HepG2 (cell line): Measurements from ENCODE around the gene PRIMPOL. TPM values are rescaled to one million over a fixed set of nuclear protein-coding genes. Genes with fewer than 3 reads are reported as not detected.
A peak's percentile ranks its signal among the peaks of the same experiment; 100 is the strongest.

Experiments used
- AKAP8 ChIP-seq: sonication (generic); formaldehyde crosslinking; IDR thresholded peaks from 2 replicates; pipeline ENCODE4 v1.5.1; 2020; ENCODE audit warnings: mild to moderate bottlenecking, missing genetic modification reagents
- ATF2 ChIP-seq: sonication (generic); formaldehyde crosslinking; IDR thresholded peaks from 2 replicates; pipeline ENCODE4 v1.4.0; 2020; ENCODE audit warnings: missing genetic modification reagents
- ATM ChIP-seq: fragments of 450-650 bp; IDR thresholded peaks from 2 replicates; pipeline ENCODE4 v1.7.1; 2017; ENCODE audit warnings: mild to moderate bottlenecking, borderline replicate concordance
- BATF2 ChIP-seq: sonication (generic); formaldehyde crosslinking; IDR thresholded peaks from 2 replicates; pipeline ENCODE4 v1.8.0; 2022; ENCODE audit warnings: mild to moderate bottlenecking, missing genetic modification reagents, moderate library complexity
- CHCHD3 ChIP-seq: sonication (generic); formaldehyde crosslinking; IDR thresholded peaks from 2 replicates; pipeline ENCODE4 v1.8.0; 2022; ENCODE audit warnings: mild to moderate bottlenecking, missing genetic modification reagents, moderate library complexity
- CREM ChIP-seq, 2 experiments: sonication (generic) in 1 of 2; formaldehyde crosslinking in 1 of 2; IDR thresholded peaks; 2 replicates each; pipeline versions ENCODE4 v1.4.0 to v1.6.1; 2016 to 2020; ENCODE audit warnings: antibody characterized with exemption in 1 of 2, mild to moderate bottlenecking in 1 of 2, missing genetic modification reagents in 1 of 2
- DRAP1 ChIP-seq: IDR thresholded peaks from 2 replicates; pipeline ENCODE4 v1.6.1; 2016; ENCODE audit warnings: missing genetic modification reagents, missing compliant biosample characterization
- ELF3 ChIP-seq: IDR thresholded peaks from 2 replicates; pipeline ENCODE4 v1.6.1; 2016; ENCODE audit warnings: missing genetic modification reagents, missing compliant biosample characterization
- FOXK1 ChIP-seq: sonication (generic); formaldehyde crosslinking; IDR thresholded peaks from 2 replicates; pipeline ENCODE4 v1.4.0; 2020; ENCODE audit warnings: low read depth, missing genetic modification reagents, borderline replicate concordance
- FOXM1 ChIP-seq: sonication (generic); formaldehyde crosslinking; IDR thresholded peaks from 2 replicates; pipeline ENCODE4 v1.5.0; 2020; ENCODE audit warnings: missing genetic modification reagents
- GFI1 ChIP-seq: sonication (generic); formaldehyde crosslinking; IDR thresholded peaks from 2 replicates; pipeline ENCODE4 v1.5.0; 2020; ENCODE audit warnings: missing genetic modification reagents, mild to moderate bottlenecking, borderline replicate concordance
- IRF1 ChIP-seq: sonication (generic); formaldehyde crosslinking; IDR thresholded peaks from 2 replicates; pipeline ENCODE4 v1.4.0; 2020; ENCODE audit warnings: low read depth, mild to moderate bottlenecking, missing genetic modification reagents
- KDM2A ChIP-seq: sonication (generic); formaldehyde crosslinking; IDR thresholded peaks from 2 replicates; pipeline ENCODE4 v1.4.0; 2020; ENCODE audit warnings: low read depth, missing genetic modification reagents, borderline replicate concordance
- MIXL1 ChIP-seq: IDR thresholded peaks from 2 replicates; pipeline ENCODE4 v1.6.1; 2016
- NPAS2 ChIP-seq: sonication (generic); formaldehyde crosslinking; IDR thresholded peaks from 2 replicates; pipeline ENCODE4 v1.8.0; 2022; ENCODE audit warnings: mild to moderate bottlenecking, missing genetic modification reagents, borderline replicate concordance
- RFXAP ChIP-seq: sonication (generic); formaldehyde crosslinking; IDR thresholded peaks from 2 replicates; pipeline ENCODE4 v1.4.0; 2020; ENCODE audit warnings: missing genetic modification reagents, borderline replicate concordance
- SNRNP70 ChIP-seq: fragments of 200-400 bp; formaldehyde crosslinking; IDR thresholded peaks from 2 replicates; pipeline ENCODE4 v1.6.1; 2017; ENCODE audit warnings: mild to moderate bottlenecking, low read depth, low read length, moderate library complexity
- ZFP41 ChIP-seq: sonication (generic); formaldehyde crosslinking; IDR thresholded peaks from 2 replicates; pipeline ENCODE4 v1.4.0; 2020; ENCODE audit warnings: mild to moderate bottlenecking, missing genetic modification reagents, borderline replicate concordance
- ZNF292 ChIP-seq: sonication (generic); formaldehyde crosslinking; IDR thresholded peaks from 2 replicates; pipeline ENCODE4 v1.8.1; 2022; ENCODE audit warnings: mild to moderate bottlenecking, low read depth, missing genetic modification reagents, borderline replicate concordance
- ZNF543 ChIP-seq: sonication (generic); formaldehyde crosslinking; IDR thresholded peaks from 2 replicates; pipeline ENCODE4 v1.4.0; 2020; ENCODE audit warnings: mild to moderate bottlenecking, missing genetic modification reagents
- ZNF605 ChIP-seq: sonication (generic); formaldehyde crosslinking; IDR thresholded peaks from 2 replicates; pipeline ENCODE4 v1.8.0; 2022; ENCODE audit warnings: mild to moderate bottlenecking, missing genetic modification reagents
- ZNF619 ChIP-seq: sonication (generic); formaldehyde crosslinking; IDR thresholded peaks from 2 replicates; pipeline ENCODE4 v1.4.0; 2020; ENCODE audit warnings: mild to moderate bottlenecking, missing genetic modification reagents
- ZNF766 ChIP-seq: sonication (generic); formaldehyde crosslinking; IDR thresholded peaks from 2 replicates; pipeline ENCODE4 v1.5.0; 2020; ENCODE audit warnings: missing genetic modification reagents, borderline replicate concordance
- ZNF800 ChIP-seq: sonication (generic); formaldehyde crosslinking; IDR thresholded peaks from 2 replicates; pipeline ENCODE4 v1.4.0; 2020; ENCODE audit warnings: missing genetic modification reagents
- polyA plus RNA-seq, 8 experiments: library from polyadenylated mRNA; depleted of rRNA in 3 of 8; stranded (reverse) in 7 of 8; unstranded in 1 of 8; fragments of >200 nt; fragmentation: Illumina TruSeq in 4 of 8; extraction: Trizol in 4 of 8; gene quantifications; 2 replicates each; pipeline versions ENCODE4 v1.2.1 to v1.2.3, GENCODE V29; 2011 to 2016; ENCODE audit warnings: low read depth in 4 of 8, missing spikeins in 1 of 8, mixed read lengths in 1 of 8; ENCODE audit not compliant: insufficient read depth in 1 of 8
- total RNA-seq, 5 experiments: library from RNA; depleted of rRNA; stranded (reverse); fragments of >200 nt; fragmentation: Illumina TruSeq; extraction: Trizol; gene quantifications; 2 replicates each; pipeline ENCODE4 v1.2.3, GENCODE V29; 2016; ENCODE audit warnings: low read depth in 1 of 5

PRIMPOL gene
- total and polyA plus RNA-seq, 2 of the 13 experiments (the other 11 are each of a cell fraction or from before 2014, with no cell fraction given), result 7.3 to 11.0 TPM

GRCh38 chr4:184733654-184734524 lies 84.4 kb downstream of the PRIMPOL start, which contains the start of gene CENPU (continued):
- TF ChIP-seq ATF2 (CRISPR knock-in tag) (peak; percentile 94), BATF2 (peak; percentile 87), ZNF619 (peak; percentile 97), ZNF766 (peak; percentile 88; the same call in 1 of the 2 replicates), ZFP41 (peak; percentile 94; the same call in 1 of the 2 replicates), RFXAP (CRISPR knock-in tag) (peak; percentile 94), SNRNP70 (no peak), ZNF292 (CRISPR knock-in tag) (peak; percentile 83), FOXM1 (CRISPR knock-in tag) (0 out of 2 replicates have a peak, but pooled peaks have one; percentile 37), GFI1 (CRISPR knock-in tag) (peak; percentile 92), FOXK1 (CRISPR knock-in tag) (peak; percentile 97), NPAS2 (CRISPR knock-in tag) (no peak), IRF1 (0 out of 2 replicates have a peak, but pooled peaks have one; percentile 25), ZNF800 (CRISPR knock-in tag) (peak; percentile 84), DRAP1 (CRISPR knock-in tag) (peak; percentile 85), ATM (no peak), ZNF605 (peak; percentile 99), CREM (IDR thresholded peaks at IDR 0.05) (peak; percentile 79), CREM (CRISPR knock-in tag; IDR thresholded peaks at IDR 0.05) (no peak), MIXL1 (CRISPR knock-in tag) (peak; percentile 98), ELF3 (CRISPR knock-in tag) (peak; percentile 87), CHCHD3 (CRISPR knock-in tag) (peak; percentile 95; the same call in 1 of the 2 replicates), ZNF543 (CRISPR knock-in tag) (peak; percentile 94), KDM2A (peak; percentile 92), AKAP8 (CRISPR knock-in tag) (no peak)
